Measurements from ENCODE around the gene ENO1. TPM values are rescaled to one million over a fixed set of nuclear protein-coding genes. Genes with fewer than 3 reads are reported as not detected.
A peak's percentile ranks its signal among the peaks of the same experiment; 100 is the strongest.

The ENO1 gene
- total RNA-seq, 4 donors from 2014 or later, result 954 to 1,668 (median 1,315) TPM

GRCh38 chr1:8816831-8817411 lies 61.6 kb downstream of the ENO1 start:
- H3K9me3 ChIP-seq, result no peaks in the 10 kb centered on the region
- H3K27me3 ChIP-seq, result no peaks in the 10 kb centered on the region
- peak overlapping the region; percentile 62 to 91 (median 75) for H3K4me3 ChIP-seq
- WGBS, 2 donors, result 0 to 2% methylated on average over 4 to 18 of the region's 41 CpGs
- H3K4me1 ChIP-seq, result peaks cover 11 to 66% (median 31%) of the 10 kb centered on the region in 3 donors
- no peaks in the 10 kb centered on the region for H3K36me3 ChIP-seq
- H3K27ac ChIP-seq, result peak overlapping the region; percentile 96 to 98 (median 98)
- intact Hi-C loops (cut with DNase I), result no loop called here
- TF ChIP-seq CTCF (IDR thresholded peaks at IDR 0.05) (no peak), POLR2A (IDR thresholded peaks at IDR 0.05) (no peak)
- no peak for DNase-seq

GRCh38 chr1:8816264-8816663 lies 62.2 kb downstream of the ENO1 start:
- intact Hi-C loops (cut with DNase I), result no loop called here
- Histone ChIP-seq H3K27me3 (no peaks in the 10 kb centered on the region), H3K4me3 (peak overlapping the region in 3 of 4 donors; percentile 67 to 91 (median 83)), H3K4me1 (peaks cover 11 to 68% (median 30%) of the 10 kb centered on the region in 3 donors), H3K27ac (peak overlapping the region; percentile 96 to 98 (median 98)), H3K36me3 (no peaks in the 10 kb centered on the region), H3K9me3 (no peaks in the 10 kb centered on the region)
- no peak for DNase-seq
- TF ChIP-seq POLR2A (IDR thresholded peaks at IDR 0.05) (no peak), CTCF (IDR thresholded peaks at IDR 0.05) (no peak)
- WGBS, 2 donors, result 1% methylated on average over 3 of the region's 3 CpGs

- intact Hi-C loops (cut with DNase I), result no loop called here
- TF ChIP-seq CTCF (IDR thresholded peaks at IDR 0.05), result no peak
- no peak for TF ChIP-seq POLR2A (IDR thresholded peaks at IDR 0.05)
- H3K36me3 ChIP-seq, result no peaks in the 10 kb centered on the region
- H3K27ac ChIP-seq, result peak overlapping the region; percentile 96 to 98 (median 98)
- 6 to 9% methylated on average over 2 of the region's 2 CpGs for WGBS, 2 donors
- H3K4me3 ChIP-seq, result peak overlapping the region in 3 of 4 donors; percentile 67 to 91 (median 83)
- H3K27me3 ChIP-seq, result no peaks in the 10 kb centered on the region
- no peaks in the 10 kb centered on the region for H3K9me3 ChIP-seq
- no peak for DNase-seq
- H3K4me1 ChIP-seq, result peaks cover 11 to 73% (median 30%) of the 10 kb centered on the region in 3 donors
These were observed 62.8 kb downstream of the ENO1 start for GRCh38 chr1:8815582-8816151.

GRCh38 chr1:8814865-8815264 lies 63.6 kb downstream of the ENO1 start:
- Histone ChIP-seq H3K27ac (peak overlapping the region in 3 of 4 donors; percentile 15 to 98 (median 98)), H3K27me3 (no peaks in the 10 kb centered on the region), H3K36me3 (no peaks in the 10 kb centered on the region), H3K4me1 (peaks cover 11 to 73% (median 30%) of the 10 kb centered on the region in 3 donors), H3K9me3 (no peaks in the 10 kb centered on the region), H3K4me3 (peak overlapping the region in 1 of 4 donors; percentile 91)
- TF ChIP-seq CTCF (IDR thresholded peaks at IDR 0.05), result peak in 2 of 6 experiments; percentile 11 to 13
- no peak for TF ChIP-seq POLR2A (IDR thresholded peaks at IDR 0.05)
- WGBS, 2 donors, result 47% methylated on average over 5 of the region's 5 CpGs
- intact Hi-C loops (cut with DNase I), result no loop called here
- DNase-seq, result no peak

- no peaks in the 10 kb centered on the region for H3K36me3 ChIP-seq
- no peak overlapping the region for H3K4me3 ChIP-seq
- peak overlapping the region in 3 of 4 donors; percentile 30 to 98 (median 98) for H3K27ac ChIP-seq
- TF ChIP-seq CTCF (IDR thresholded peaks at IDR 0.05), result no peak
- no peak for TF ChIP-seq POLR2A (IDR thresholded peaks at IDR 0.05)
- H3K9me3 ChIP-seq, result no peaks in the 10 kb centered on the region
- H3K27me3 ChIP-seq, result no peaks in the 10 kb centered on the region
- peaks cover 11 to 80% (median 30%) of the 10 kb centered on the region in 3 donors for H3K4me1 ChIP-seq
- no peak for DNase-seq
- intact Hi-C loops (cut with DNase I), result no loop called here
These were observed 64.5 kb downstream of the ENO1 start for GRCh38 chr1:8813991-8814390.
